Endodermal cell (in vitro differentiated cells): ENCODE results near the gene TPX2. TPM values are rescaled to one million over a fixed set of nuclear protein-coding genes. Genes with fewer than 3 reads are reported as not detected.

Experiments used
- DNase-seq: peaks from one replicate; pipeline ENCODE4 v3.0.0-alpha.2; 2017
- H3K27ac ChIP-seq: 2 replicates; pipeline ENCODE4 v1.5.1; 2013; ENCODE audit warnings: mild to moderate bottlenecking, low read depth, low read length, moderate library complexity
- H3K27me3 ChIP-seq: 2 replicates; pipeline ENCODE4 v1.6.1; 2013; ENCODE audit warnings: mild to moderate bottlenecking, low read length, moderate library complexity; ENCODE audit not compliant: insufficient read depth, control insufficient read depth, poor library complexity, severe bottlenecking
- H3K36me3 ChIP-seq: 2 replicates; pipeline ENCODE4 v1.7.0; 2013; ENCODE audit warnings: mild to moderate bottlenecking, low read length, moderate library complexity; ENCODE audit not compliant: control insufficient read depth, insufficient read depth
- H3K4me1 ChIP-seq: one replicate; pipeline ENCODE4 v1.7.0; 2013; ENCODE audit warnings: low read length; ENCODE audit not compliant: control insufficient read depth, insufficient read depth
- H3K4me3 ChIP-seq: 2 replicates; pipeline ENCODE4 v1.5.1; 2013; ENCODE audit warnings: mild to moderate bottlenecking, low read length, moderate library complexity
- H3K9ac ChIP-seq: 2 replicates; pipeline ENCODE4 v1.6.1; 2013; ENCODE audit warnings: mild to moderate bottlenecking, low read length, moderate library complexity; ENCODE audit not compliant: poor library complexity, severe bottlenecking; ENCODE audit errors: extremely low read depth
- H3K9me3 ChIP-seq: 2 replicates; pipeline ENCODE4 v1.6.1; 2013; ENCODE audit warnings: mild to moderate bottlenecking, low read length, moderate library complexity; ENCODE audit not compliant: control insufficient read depth
- H3K27ac Mint-ChIP-seq: 2 replicates; pipeline ENCODE4 v1.8.0; 2020; ENCODE audit warnings: mixed read lengths
- H3K27me3 Mint-ChIP-seq: 2 replicates; pipeline ENCODE4 v1.8.0; 2021; ENCODE audit warnings: mild to moderate bottlenecking, mixed read lengths; ENCODE audit not compliant: insufficient read depth
- H3K36me3 Mint-ChIP-seq: 2 replicates; pipeline ENCODE4 v1.8.0; 2020; ENCODE audit warnings: low read depth, mixed read lengths
- H3K4me1 Mint-ChIP-seq: 2 replicates; pipeline ENCODE4 v1.8.0; 2020; ENCODE audit warnings: mixed read lengths
- H3K4me3 Mint-ChIP-seq: 2 replicates; pipeline ENCODE4 v1.8.0; 2020; ENCODE audit warnings: mild to moderate bottlenecking, moderate library complexity, mixed read lengths
- H3K9me3 Mint-ChIP-seq: 2 replicates; pipeline ENCODE4 v1.8.0; 2020; ENCODE audit warnings: mild to moderate bottlenecking, mixed read lengths
- CTCF ChIP-seq: fragments of 200-600 bp; sonication (generic); conservative IDR thresholded peaks from 2 replicates; pipeline ENCODE4 v1.5.0; 2021; ENCODE audit warnings: antibody characterized with exemption, mild to moderate bottlenecking
- WGBS, 2 experiments: methylation state at CpG; one replicate each; pipeline versions ENCODE4 v1.1.5 to v1.1.7; 2013; ENCODE audit warnings: missing lambda C conversion rate in 2 of 2, mixed read lengths in 1 of 2; ENCODE audit not compliant: insufficient coverage in 1 of 2, insufficient read length in 1 of 2; 5-methylcytosine and 5-hydroxymethylcytosine counted together
- total RNA-seq, 2 donors: library from RNA; stranded (reverse); fragmentation: NEBNext Ultra II Directional in 1 of 2; extraction: Animal tissue kit (Norgen Biotek cat#: 25700) in 1 of 2; gene quantifications; 2 replicates in 1 of 2; 3 replicates in 1 of 2; pipeline ENCODE4 v1.2.1, GENCODE V29; 2021

The TPX2 gene
- total RNA-seq, 2 donors from 2014 or later, result 108 to 118 TPM

- H3K4me1 Mint-ChIP-seq, result peaks cover 76% of the 10 kb centered on the region
- Histone ChIP-seq H3K4me3 (no peak overlapping the region), H3K9ac (peak overlapping the region; percentile 37), H3K27me3 (no peaks in the 10 kb centered on the region), H3K4me1 (peaks cover 33% of the 10 kb centered on the region), H3K27ac (peak overlapping the region; percentile 57), H3K9me3 (no peaks in the 10 kb centered on the region), H3K36me3 (peaks cover 39% of the 10 kb centered on the region)
- no peak for TF ChIP-seq CTCF
- H3K27me3 Mint-ChIP-seq, result no peaks in the 10 kb centered on the region
- peaks cover 55% of the 10 kb centered on the region for H3K36me3 Mint-ChIP-seq
- 52 to 64% methylated on average over 2 to 7 of the region's 8 CpGs for WGBS, 2 experiments
- DNase-seq, result peak; percentile 76
- H3K9me3 Mint-ChIP-seq, result no peaks in the 10 kb centered on the region
- H3K27ac Mint-ChIP-seq, result peak overlapping the region; percentile 88
- H3K4me3 Mint-ChIP-seq, result peak overlapping the region; percentile 25
Measured at GRCh38 chr20:31712564-31713311, 26.4 kb upstream of the TPX2 start.

GRCh38 chr20:31713312-31714273, 25.5 kb upstream of the TPX2 start:
- no peaks in the 10 kb centered on the region for H3K9me3 Mint-ChIP-seq
- H3K4me1 ChIP-seq, result peaks cover 36% of the 10 kb centered on the region

More at GRCh38 chr20:31713312-31714273, 25.5 kb upstream of the TPX2 start:
- peaks cover 56% of the 10 kb centered on the region for H3K36me3 Mint-ChIP-seq
- no peaks in the 10 kb centered on the region for H3K27me3 Mint-ChIP-seq
- TF ChIP-seq CTCF, result no peak
- peak overlapping the region; percentile 88 for H3K27ac Mint-ChIP-seq
- DNase-seq, result no peak
- Histone ChIP-seq H3K4me3 (no peak overlapping the region), H3K27ac (peak overlapping the region; percentile 57), H3K27me3 (no peaks in the 10 kb centered on the region), H3K36me3 (peaks cover 39% of the 10 kb centered on the region), H3K9me3 (no peaks in the 10 kb centered on the region), H3K9ac (no peak overlapping the region)
- H3K4me1 Mint-ChIP-seq, result peaks cover 72% of the 10 kb centered on the region
- peak overlapping the region; percentile 25 for H3K4me3 Mint-ChIP-seq
- 55 to 78% methylated on average over 5 to 9 of the region's 9 CpGs for WGBS, 2 experiments
